HEK293 (cell line): Measurements from ENCODE around the gene TMC5.

Experiments
- KLF9 ChIP-seq: fragments of 450-650 bp; formaldehyde crosslinking; IDR thresholded peaks from 2 replicates; pipeline ENCODE4 v1.5.1; 2016; ENCODE audit warnings: missing biosample characterization, missing genetic modification characterization, low read depth
- OSR2 ChIP-seq: fragments of 450-650 bp; formaldehyde crosslinking; IDR thresholded peaks from 2 replicates; pipeline ENCODE4 v1.5.1; 2016; ENCODE audit warnings: missing biosample characterization, missing genetic modification characterization
- SCRT2 ChIP-seq: fragments of 450-650 bp; formaldehyde crosslinking; IDR thresholded peaks from 2 replicates; pipeline ENCODE4 v1.5.1; 2016; ENCODE audit warnings: missing biosample characterization, missing genetic modification characterization
- ZBTB10 ChIP-seq: fragments of 450-650 bp; formaldehyde crosslinking; IDR thresholded peaks from 2 replicates; pipeline ENCODE4 v1.5.1; 2016; ENCODE audit warnings: missing biosample characterization, missing genetic modification characterization
- ZBTB11 ChIP-seq: fragments of 450-650 bp; formaldehyde crosslinking; conservative IDR thresholded peaks from 2 replicates; pipeline ENCODE4 v1.5.1; 2016; ENCODE audit warnings: low read depth, missing biosample characterization, missing genetic modification characterization
- ZBTB17 ChIP-seq: fragments of 450-650 bp; formaldehyde crosslinking; IDR thresholded peaks from 2 replicates; pipeline ENCODE4 v1.5.1; 2016; ENCODE audit warnings: missing biosample characterization, missing genetic modification characterization
- ZBTB20 ChIP-seq: fragments of 450-650 bp; formaldehyde crosslinking; IDR thresholded peaks from 2 replicates; pipeline ENCODE4 v1.5.1; 2016; ENCODE audit warnings: missing biosample characterization, missing genetic modification characterization
- ZBTB26 ChIP-seq: fragments of 450-650 bp; formaldehyde crosslinking; optimal IDR thresholded peaks from 2 replicates; pipeline ENCODE3; 2016; ENCODE audit warnings: missing biosample characterization, mild to moderate bottlenecking, missing genetic modification characterization
- ZBTB8A ChIP-seq: fragments of 450-650 bp; formaldehyde crosslinking; IDR thresholded peaks from 2 replicates; pipeline ENCODE4 v1.5.1; 2016; ENCODE audit warnings: missing biosample characterization, missing genetic modification characterization
- ZFP69B ChIP-seq: fragments of 450-650 bp; formaldehyde crosslinking; IDR thresholded peaks from 2 replicates; pipeline ENCODE4 v1.5.1; 2016; ENCODE audit warnings: missing biosample characterization, missing genetic modification characterization
- ZNF121 ChIP-seq: fragments of 450-650 bp; formaldehyde crosslinking; IDR thresholded peaks from 2 replicates; pipeline ENCODE4 v1.5.1; 2016; ENCODE audit warnings: missing biosample characterization, missing genetic modification characterization
- ZNF324 ChIP-seq: fragments of 450-650 bp; formaldehyde crosslinking; IDR thresholded peaks from 2 replicates; pipeline ENCODE4 v1.5.1; 2016; ENCODE audit warnings: missing biosample characterization, missing genetic modification characterization
- ZNF335 ChIP-seq: fragments of 450-650 bp; formaldehyde crosslinking; conservative IDR thresholded peaks from 2 replicates; pipeline ENCODE4 v1.5.1; 2016; ENCODE audit warnings: missing biosample characterization, missing genetic modification characterization
- ZNF394 ChIP-seq: fragments of 450-650 bp; formaldehyde crosslinking; IDR thresholded peaks from 2 replicates; pipeline ENCODE4 v1.5.1; 2016; ENCODE audit warnings: missing biosample characterization, missing genetic modification characterization, mild to moderate bottlenecking, moderate library complexity, borderline replicate concordance
- ZNF398 ChIP-seq: fragments of 450-650 bp; formaldehyde crosslinking; IDR thresholded peaks from 2 replicates; pipeline ENCODE4 v1.5.1; 2017; ENCODE audit warnings: missing biosample characterization, missing genetic modification characterization
- ZNF404 ChIP-seq: fragments of 450-650 bp; formaldehyde crosslinking; IDR thresholded peaks from 2 replicates; pipeline ENCODE4 v1.5.1; 2017; ENCODE audit warnings: missing biosample characterization, missing genetic modification characterization
- ZNF488 ChIP-seq: fragments of 450-650 bp; formaldehyde crosslinking; IDR thresholded peaks from 2 replicates; pipeline ENCODE4 v1.5.1; 2016; ENCODE audit warnings: missing biosample characterization, missing genetic modification characterization
- ZNF510 ChIP-seq: fragments of 450-650 bp; formaldehyde crosslinking; IDR thresholded peaks from 2 replicates; pipeline ENCODE4 v1.5.1; 2018; ENCODE audit warnings: mild to moderate bottlenecking, missing genetic modification characterization, missing biosample characterization; ENCODE audit not compliant: insufficient replicate concordance
- ZNF580 ChIP-seq: fragments of 450-650 bp; formaldehyde crosslinking; IDR thresholded peaks from 2 replicates; pipeline ENCODE4 v1.5.1; 2016; ENCODE audit warnings: missing biosample characterization, missing genetic modification characterization
- ZNF610 ChIP-seq: fragments of 450-650 bp; formaldehyde crosslinking; IDR thresholded peaks from 2 replicates; pipeline ENCODE4 v1.5.1; 2016; ENCODE audit warnings: missing biosample characterization, missing genetic modification characterization, borderline replicate concordance
- ZNF654 ChIP-seq: fragments of 450-650 bp; formaldehyde crosslinking; IDR thresholded peaks from 2 replicates; pipeline ENCODE4 v1.5.1; 2016; ENCODE audit warnings: low read depth, missing biosample characterization, missing genetic modification characterization
- ZNF692 ChIP-seq: fragments of 450-650 bp; formaldehyde crosslinking; IDR thresholded peaks from 2 replicates; pipeline ENCODE4 v1.5.1; 2016; ENCODE audit warnings: missing biosample characterization, missing genetic modification characterization
- ZNF837 ChIP-seq: fragments of 450-650 bp; formaldehyde crosslinking; IDR thresholded peaks from 2 replicates; pipeline ENCODE4 v1.5.1; 2016; ENCODE audit warnings: missing biosample characterization, missing genetic modification characterization
- ZSCAN4 ChIP-seq: fragments of 450-650 bp; formaldehyde crosslinking; IDR thresholded peaks from 2 replicates; pipeline ENCODE4 v1.5.1; 2017; ENCODE audit warnings: missing biosample characterization, missing genetic modification characterization

TMC5 gene

GRCh38 chr16:19410435-19411171 is 7.1 kb upstream of the TMC5 start (continued):
- TF ChIP-seq ZBTB11 (tag by site-specific recombination) (0 out of 2 replicates have a peak, but pooled peaks have one; percentile 11), KLF9 (tag by site-specific recombination) (0 out of 2 replicates have a peak, but pooled peaks have one; percentile 12), ZSCAN4 (tag by site-specific recombination) (peak; percentile 12; the same call in 1 of the 2 replicates), OSR2 (tag by site-specific recombination) (no peak), ZNF488 (tag by site-specific recombination) (no peak), ZFP69B (peak; percentile 50; the same call in 1 of the 2 replicates), ZBTB26 (tag by site-specific recombination) (peak; percentile 50), ZNF121 (tag by site-specific recombination) (peak; percentile 8; the same call in 1 of the 2 replicates), ZNF580 (no peak), ZNF398 (tag by site-specific recombination) (peak; percentile 37; the same call in 1 of the 2 replicates), ZNF692 (tag by site-specific recombination) (peak; percentile 85), ZNF335 (tag by site-specific recombination) (peak; percentile 88), ZBTB10 (tag by site-specific recombination) (no peak), ZNF394 (tag by site-specific recombination) (peak; percentile 13; the same call in 1 of the 2 replicates), ZBTB20 (tag by site-specific recombination) (peak; percentile 85), ZNF610 (tag by site-specific recombination) (0 out of 2 replicates have a peak, but pooled peaks have one; percentile 54), ZBTB17 (peak; percentile 73), ZBTB8A (tag by site-specific recombination) (peak; percentile 71), ZNF654 (no peak), ZNF837 (no peak), ZNF404 (tag by site-specific recombination) (no peak), ZNF510 (no peak), SCRT2 (tag by site-specific recombination) (peak; percentile 89), ZNF324 (tag by site-specific recombination) (no peak)
